Muscle layer of duodenum (tissue), 2 donors: ENCODE measurements around the gene LRRC32.

Experiments
- H3K27ac ChIP-seq: one replicate; pipeline ENCODE4 v1.7.0; 2013; ENCODE audit warnings: mild to moderate bottlenecking, low read length
- H3K27me3 ChIP-seq: one replicate; pipeline ENCODE4 v1.7.0; 2013; ENCODE audit warnings: low read depth, mild to moderate bottlenecking, control low read depth, low read length
- H3K36me3 ChIP-seq, 2 donors: one replicate each; pipeline ENCODE4 v1.7.0; 2013; ENCODE audit warnings: low read length in 2 of 2, control low read depth in 1 of 2, mild to moderate bottlenecking in 1 of 2; ENCODE audit not compliant: insufficient read depth in 2 of 2, control insufficient read depth in 1 of 2
- H3K4me1 ChIP-seq, 2 donors: one replicate each; pipeline ENCODE4 v1.7.0; 2013; ENCODE audit warnings: low read length in 2 of 2, mild to moderate bottlenecking in 2 of 2, control low read depth in 1 of 2, moderate library complexity in 1 of 2; ENCODE audit not compliant: insufficient read depth in 2 of 2, control insufficient read depth in 1 of 2
- H3K4me3 ChIP-seq, 2 donors: one replicate each; pipeline ENCODE4 v1.7.0; 2013; ENCODE audit warnings: low read length in 2 of 2, low read depth in 1 of 2, mild to moderate bottlenecking in 1 of 2
- H3K9me3 ChIP-seq, 2 donors: one replicate each; pipeline ENCODE4 v1.7.0; 2013; ENCODE audit warnings: low read length in 2 of 2, control low read depth in 1 of 2, mild to moderate bottlenecking in 1 of 2; ENCODE audit not compliant: control insufficient read depth in 1 of 2
- donor health status: healthy.

The LRRC32 gene

DNA sequence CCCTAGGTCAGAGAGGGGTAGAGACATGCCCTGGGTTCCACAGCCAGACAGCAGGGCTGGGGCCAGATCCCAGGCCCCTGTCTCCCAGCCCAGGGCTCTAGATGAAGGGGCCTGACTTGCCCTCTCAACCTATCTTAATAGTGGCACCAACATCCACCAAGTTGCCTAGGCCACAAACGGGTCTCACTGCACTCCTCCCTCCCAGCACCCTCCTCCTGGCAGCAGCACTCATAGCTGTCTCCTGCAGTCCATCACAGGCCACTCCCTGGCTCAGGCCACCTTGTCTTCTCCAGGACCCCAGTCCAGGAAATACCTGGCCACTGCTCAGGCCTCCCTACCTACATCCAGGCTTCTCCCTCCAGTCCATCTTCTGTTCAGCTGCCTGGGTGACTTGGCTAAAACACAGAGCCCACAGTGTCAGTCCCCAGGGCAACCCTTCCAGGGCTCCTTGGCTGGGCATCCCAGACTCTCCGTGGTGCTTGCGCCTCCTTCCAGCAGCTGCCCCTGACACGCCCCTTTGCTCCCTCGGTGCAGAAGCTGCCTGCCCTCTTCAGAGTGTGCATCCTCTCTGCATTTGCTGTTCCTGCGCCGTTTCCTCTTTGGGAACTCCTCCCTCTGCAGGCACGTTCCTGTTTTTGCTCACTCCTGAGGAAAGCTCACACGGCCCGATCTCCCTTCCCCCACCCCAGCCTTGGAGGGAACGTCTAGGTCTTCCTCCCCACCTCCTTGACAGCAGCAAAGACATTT lies 40.5 kb downstream of the LRRC32 start:
- peaks cover 7 to 12% of the 10 kb centered on the region in 2 donors for H3K9me3 ChIP-seq
- H3K36me3 ChIP-seq = no peaks in the 10 kb centered on the region
- H3K27ac ChIP-seq = peak overlapping the region; percentile 83
- peaks cover 0 to 13% of the 10 kb centered on the region in 2 donors for H3K4me1 ChIP-seq
- no peaks in the 10 kb centered on the region for H3K27me3 ChIP-seq
- peak overlapping the region in 1 of 2 donors; percentile 19 for H3K4me3 ChIP-seq

DNA sequence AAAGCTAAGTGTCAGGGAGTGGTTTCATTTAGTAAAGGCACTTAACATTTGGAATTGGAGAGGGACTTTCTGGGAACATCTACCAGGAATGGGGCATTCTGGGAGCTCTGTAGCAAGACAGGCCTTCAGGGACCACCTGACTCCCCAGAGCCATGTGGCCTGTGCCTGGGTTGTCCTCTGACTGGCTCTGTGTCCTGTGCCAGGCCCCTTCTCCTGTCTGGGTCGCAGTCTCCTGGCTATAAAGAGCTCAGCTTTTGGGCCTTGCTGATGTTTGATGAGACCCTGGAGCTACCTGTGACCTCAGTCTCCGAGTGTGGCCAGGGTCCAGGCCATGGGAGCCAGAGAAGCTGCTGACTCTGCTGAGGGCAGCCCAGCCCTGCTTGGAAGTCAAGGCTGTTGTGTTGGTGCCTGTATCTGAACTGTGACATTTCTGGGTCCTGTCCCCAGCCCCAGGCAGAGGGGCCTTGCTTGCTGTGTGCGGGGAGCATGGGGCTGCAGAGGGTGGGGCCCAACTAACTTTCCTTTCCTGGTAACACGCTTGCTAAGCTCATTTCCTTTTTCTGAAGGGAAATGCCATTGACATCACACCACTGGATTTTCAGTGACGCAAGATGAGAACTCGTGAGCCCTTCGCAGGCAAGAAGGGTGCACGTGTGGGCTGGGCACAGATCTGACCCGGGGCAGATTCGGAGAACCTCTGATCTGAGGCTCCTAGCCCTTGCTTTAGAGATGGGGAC lies 41.3 kb downstream of the LRRC32 start:
- Histone ChIP-seq H3K9me3 (peaks cover 7 to 12% of the 10 kb centered on the region in 2 donors), H3K27ac (peak overlapping the region; percentile 83), H3K27me3 (no peaks in the 10 kb centered on the region), H3K36me3 (no peaks in the 10 kb centered on the region), H3K4me1 (peaks cover 0 to 13% of the 10 kb centered on the region in 2 donors), H3K4me3 (no peak overlapping the region)

DNA sequence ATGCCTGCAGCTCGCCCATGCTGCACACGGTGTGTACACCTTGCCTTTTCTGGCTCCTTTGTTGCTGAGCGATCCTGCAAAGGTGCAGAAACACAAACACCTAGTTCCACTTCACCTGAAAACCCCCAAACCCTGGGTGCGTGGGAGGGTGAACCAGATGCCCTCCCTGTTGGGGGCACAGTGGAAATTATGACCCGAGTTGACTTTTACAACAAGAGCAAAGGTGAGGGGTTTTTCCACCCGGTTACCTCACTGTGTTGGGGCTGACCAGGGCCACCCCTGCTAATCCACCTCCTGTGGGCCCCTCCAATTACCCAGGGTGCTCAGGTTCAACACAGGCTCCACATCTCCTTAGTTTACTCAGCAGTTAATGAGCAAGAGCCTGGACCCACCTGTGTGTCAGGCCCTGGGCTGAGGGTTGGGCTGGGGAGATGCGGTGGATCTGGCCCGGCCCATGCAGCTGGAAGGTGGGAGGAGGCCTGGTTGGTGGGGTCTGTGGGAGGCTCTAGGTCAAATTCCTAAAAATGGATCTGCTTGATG lies 42.1 kb downstream of the LRRC32 start:
- Histone ChIP-seq H3K9me3 (peaks cover 7 to 12% of the 10 kb centered on the region in 2 donors), H3K4me3 (no peak overlapping the region), H3K27me3 (no peaks in the 10 kb centered on the region), H3K4me1 (peaks cover 0 to 13% of the 10 kb centered on the region in 2 donors), H3K36me3 (no peaks in the 10 kb centered on the region), H3K27ac (peak overlapping the region; percentile 83)

DNA sequence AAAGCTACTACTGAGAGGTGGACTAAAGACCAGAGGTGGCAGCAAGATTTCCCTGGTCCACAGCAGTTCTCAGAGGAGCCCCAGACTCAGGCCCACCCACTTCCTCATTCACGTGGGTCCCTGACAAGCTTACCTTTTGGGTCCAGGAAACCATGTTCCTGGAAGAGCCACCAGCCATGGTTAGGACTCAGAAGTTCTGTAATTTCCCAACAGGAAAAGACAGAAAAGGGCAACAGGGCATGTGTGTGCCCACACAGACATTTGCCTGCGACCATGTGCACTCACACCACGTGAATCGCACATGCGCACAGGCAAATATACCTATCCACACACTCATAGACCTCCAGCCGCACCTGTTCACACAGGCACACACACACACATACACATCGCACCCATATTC lies 42.9 kb downstream of the LRRC32 start:
- no peak overlapping the region for H3K4me3 ChIP-seq
- no peaks in the 10 kb centered on the region for H3K27me3 ChIP-seq
- H3K4me1 ChIP-seq = peaks cover 0 to 13% of the 10 kb centered on the region in 2 donors
- no peak overlapping the region for H3K27ac ChIP-seq
- no peaks in the 10 kb centered on the region for H3K36me3 ChIP-seq
- peaks cover 7 to 12% of the 10 kb centered on the region in 2 donors for H3K9me3 ChIP-seq

DNA sequence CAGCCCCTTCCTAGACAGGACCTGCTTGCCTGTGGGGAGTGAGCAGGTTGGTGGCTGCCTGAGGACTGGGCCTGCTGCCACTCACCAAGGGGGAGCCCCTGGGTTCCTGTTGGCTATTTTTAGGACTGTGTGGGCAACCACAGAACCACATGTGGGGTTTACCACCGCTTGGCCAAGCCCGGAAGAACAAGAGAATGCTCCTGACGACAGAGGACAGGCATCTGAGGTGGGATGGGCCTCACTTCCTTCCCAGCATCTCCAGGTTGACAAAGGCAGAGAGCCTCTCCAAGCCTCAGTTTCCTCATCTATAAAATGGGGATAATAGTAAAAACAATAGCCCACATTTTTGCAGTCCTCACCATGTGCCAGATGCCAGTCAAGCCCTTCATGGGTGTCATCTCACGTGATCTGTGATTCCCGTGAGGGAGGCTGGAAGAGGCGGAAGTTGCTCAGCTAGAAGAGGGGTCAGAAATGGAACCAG lies 43.6 kb downstream of the LRRC32 start:
- H3K4me1 ChIP-seq = peaks cover 0 to 13% of the 10 kb centered on the region in 2 donors
- H3K27me3 ChIP-seq = no peaks in the 10 kb centered on the region
- H3K27ac ChIP-seq = no peak overlapping the region
- H3K36me3 ChIP-seq = no peaks in the 10 kb centered on the region
- peaks cover 7 to 12% of the 10 kb centered on the region in 2 donors for H3K9me3 ChIP-seq
- no peak overlapping the region for H3K4me3 ChIP-seq

DNA sequence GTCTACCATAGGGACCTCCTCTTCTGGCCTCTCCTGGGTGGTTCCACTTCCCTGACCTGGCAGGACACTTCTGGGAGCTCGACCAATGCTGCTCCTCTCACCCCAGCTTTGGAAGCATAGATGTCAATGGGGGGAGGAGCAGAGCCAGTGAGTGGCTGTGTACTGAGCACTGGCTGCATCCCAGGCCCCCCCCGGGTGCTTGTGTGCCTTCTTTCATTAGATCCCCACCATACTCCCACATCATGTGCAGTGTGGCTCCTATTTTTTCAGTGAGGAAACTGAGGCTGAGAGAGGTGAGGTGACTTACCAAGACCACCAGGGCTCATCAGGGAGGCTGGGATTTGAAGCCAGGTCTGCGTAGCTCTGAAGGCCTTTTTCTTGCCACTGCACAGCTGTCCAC lies 44.3 kb downstream of the LRRC32 start:
- Histone ChIP-seq H3K4me3 (no peak overlapping the region), H3K4me1 (peaks cover 0 to 13% of the 10 kb centered on the region in 2 donors), H3K9me3 (peaks cover 7 to 12% of the 10 kb centered on the region in 2 donors), H3K27me3 (no peaks in the 10 kb centered on the region), H3K27ac (no peak overlapping the region), H3K36me3 (no peaks in the 10 kb centered on the region)

DNA sequence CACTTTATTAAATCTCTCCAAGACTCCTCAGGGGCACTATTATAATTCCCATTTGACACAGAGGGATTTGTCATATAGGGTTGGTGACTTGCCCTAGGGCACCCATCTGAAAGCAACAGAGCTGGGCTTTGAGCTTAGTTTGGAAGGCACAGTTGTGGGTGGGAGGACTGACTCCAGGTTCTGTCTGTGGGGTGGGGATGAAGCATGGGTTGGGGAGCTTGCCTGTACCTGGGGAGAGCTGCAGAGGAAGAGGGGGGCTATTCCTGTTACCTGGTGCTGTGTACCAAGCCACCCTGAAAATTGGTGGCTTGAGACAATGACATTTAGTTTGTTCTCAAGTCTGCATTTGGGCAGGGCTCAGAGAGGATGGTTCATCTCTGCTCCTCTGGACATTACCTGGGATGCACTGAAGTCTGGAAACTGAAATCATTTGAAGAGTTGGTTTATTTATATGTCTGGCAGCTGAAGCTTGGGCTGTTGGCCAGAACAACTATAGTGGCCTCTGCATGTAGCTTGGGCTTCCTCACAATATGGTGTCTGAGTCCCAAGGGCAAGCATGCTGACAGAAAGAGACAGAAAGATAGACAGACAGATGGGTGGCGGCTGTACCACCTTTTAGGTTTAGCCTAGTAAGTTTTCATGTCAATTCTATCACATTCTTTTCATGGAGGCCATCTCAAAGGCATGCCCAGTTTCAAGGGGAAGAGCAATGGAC lies 44.9 kb downstream of the LRRC32 start:
- no peak overlapping the region for H3K4me3 ChIP-seq
- H3K27me3 ChIP-seq = no peaks in the 10 kb centered on the region
- H3K9me3 ChIP-seq = peaks cover 7 to 12% of the 10 kb centered on the region in 2 donors
- no peaks in the 10 kb centered on the region for H3K36me3 ChIP-seq
- H3K27ac ChIP-seq = no peak overlapping the region
- peaks cover 0 to 13% of the 10 kb centered on the region in 2 donors for H3K4me1 ChIP-seq

DNA sequence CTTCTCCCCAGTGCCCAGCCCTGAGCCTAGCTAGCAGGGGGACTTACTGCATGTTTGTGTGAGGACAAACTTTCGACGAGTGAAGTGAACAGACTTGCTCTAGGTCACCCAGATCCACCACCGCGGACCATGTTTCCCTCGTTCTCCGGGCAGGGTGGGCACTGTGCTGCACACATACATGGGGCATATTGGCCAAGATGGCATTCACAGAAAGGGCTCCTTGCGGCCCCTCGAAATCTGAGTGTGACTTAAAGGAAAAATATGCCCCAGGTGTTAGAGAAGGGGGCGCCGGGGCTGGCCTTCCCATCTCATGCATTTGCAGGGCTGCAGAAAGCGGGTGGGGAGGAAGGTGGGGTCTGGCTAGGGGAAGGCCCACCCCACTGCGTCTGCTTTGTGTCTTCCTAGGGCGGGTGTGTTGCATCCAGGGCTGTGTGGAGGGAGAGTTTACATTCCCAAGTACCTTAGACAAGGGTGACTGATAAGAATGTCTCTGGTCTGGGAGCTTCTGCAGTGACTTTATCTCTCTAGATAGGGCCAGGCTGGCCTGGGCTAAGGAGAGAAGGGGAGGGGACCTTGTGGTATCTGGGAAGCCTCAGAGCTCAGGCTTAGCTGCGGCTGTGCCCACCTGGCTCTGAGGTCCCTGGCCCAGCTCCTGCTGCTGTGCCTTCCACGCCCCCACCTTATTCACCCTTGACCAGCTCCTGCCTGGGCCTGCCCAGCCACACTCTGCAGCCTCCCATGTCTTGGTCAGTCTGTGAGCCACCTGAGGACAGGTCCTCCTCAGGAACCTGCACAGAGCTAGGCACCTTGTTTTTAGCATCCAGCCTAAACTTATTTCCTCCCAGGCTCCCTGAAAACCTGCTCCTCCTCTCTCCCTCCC lies 45.8 kb downstream of the LRRC32 start:
- H3K27me3 ChIP-seq = no peaks in the 10 kb centered on the region
- peaks cover 0 to 4% of the 10 kb centered on the region in 2 donors for H3K4me1 ChIP-seq
- H3K9me3 ChIP-seq = peaks cover 7 to 12% of the 10 kb centered on the region in 2 donors
- H3K27ac ChIP-seq = no peak overlapping the region
- no peaks in the 10 kb centered on the region for H3K36me3 ChIP-seq
- H3K4me3 ChIP-seq = no peak overlapping the region

DNA sequence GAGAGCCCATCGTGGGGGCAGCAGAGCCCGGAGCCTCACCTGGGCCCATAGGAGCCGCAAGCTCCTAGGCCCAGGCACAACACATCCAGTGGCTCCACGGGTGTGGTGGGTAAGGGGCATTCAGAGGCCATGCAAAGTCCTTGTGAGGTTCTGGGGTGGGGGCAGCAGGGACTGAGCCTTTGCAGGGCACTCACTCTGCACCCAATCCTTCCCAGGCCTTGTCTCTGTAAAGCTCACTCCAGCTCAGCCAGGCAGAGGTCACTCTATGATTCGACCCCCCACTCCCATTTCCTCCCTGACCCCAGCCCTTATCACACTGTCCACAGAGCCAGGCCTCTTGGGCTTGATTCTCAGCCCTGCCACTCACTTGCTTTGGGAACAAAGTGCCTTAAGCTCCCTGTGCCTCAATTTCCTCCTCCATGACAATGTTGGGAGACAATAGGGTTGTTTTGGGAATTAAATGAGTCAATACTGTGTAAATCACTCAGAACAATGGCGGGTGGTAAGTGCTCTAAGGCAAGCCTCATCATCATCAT lies 46.6 kb downstream of the LRRC32 start:
- no peak overlapping the region for H3K27ac ChIP-seq
- no peaks in the 10 kb centered on the region for H3K36me3 ChIP-seq
- H3K4me1 ChIP-seq = no peaks in the 10 kb centered on the region
- no peak overlapping the region for H3K4me3 ChIP-seq
- peaks cover 7 to 12% of the 10 kb centered on the region in 2 donors for H3K9me3 ChIP-seq
- no peaks in the 10 kb centered on the region for H3K27me3 ChIP-seq

DNA sequence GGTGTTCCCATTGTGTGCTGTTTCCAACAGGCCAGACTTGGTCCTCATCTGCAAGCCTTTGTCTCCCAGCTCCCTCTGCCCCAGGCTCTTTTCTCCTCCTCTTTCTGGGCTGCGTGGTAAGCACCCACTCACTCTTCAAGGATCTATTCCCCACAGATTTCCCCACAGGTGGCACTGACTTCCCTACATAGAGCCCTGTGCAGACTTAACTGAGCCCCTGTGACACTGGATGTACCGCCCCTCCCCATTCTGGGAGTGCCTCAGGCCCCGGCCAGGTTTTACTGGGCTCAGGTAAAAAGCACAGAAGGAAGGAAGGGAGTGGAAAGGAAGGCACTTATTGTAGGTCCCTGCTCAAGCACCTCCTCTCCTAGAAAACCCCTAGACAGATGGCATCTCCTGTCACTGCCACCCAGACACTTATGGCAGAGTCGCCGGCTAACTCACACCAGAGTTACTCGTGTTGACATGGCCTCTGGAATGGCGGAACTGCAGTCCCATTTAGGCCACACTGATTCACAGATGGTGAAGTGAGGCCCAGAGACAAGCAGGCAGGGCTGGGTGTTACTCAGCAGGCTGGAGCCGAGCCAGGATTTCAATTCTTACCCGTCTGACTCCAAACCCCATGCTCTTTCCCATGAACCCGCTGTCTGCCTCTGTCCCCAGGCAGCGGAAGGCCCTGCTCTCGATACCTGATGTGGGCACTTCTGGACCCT lies 47.2 kb downstream of the LRRC32 start:
- Histone ChIP-seq H3K4me3 (no peak overlapping the region), H3K36me3 (no peaks in the 10 kb centered on the region), H3K9me3 (peaks cover 7 to 12% of the 10 kb centered on the region in 2 donors), H3K27me3 (no peaks in the 10 kb centered on the region), H3K4me1 (no peaks in the 10 kb centered on the region), H3K27ac (no peak overlapping the region)
